IMR-90 (cell line): ENCODE data around the gene CCDC142.
A peak's percentile ranks its signal among the peaks of the same experiment; 100 is the strongest.

ENCODE experiments used
- CEBPB ChIP-seq: IDR thresholded peaks from 2 replicates; pipeline ENCODE4 v1.6.1; 2012; ENCODE audit warnings: low read depth, low read length, improper control_type of control experiment
- CTCF ChIP-seq: conservative IDR thresholded peaks from 2 replicates; pipeline ENCODE4 v1.5.1; 2012; ENCODE audit warnings: mild to moderate bottlenecking, low read depth, low read length, improper control_type of control experiment
- FOS ChIP-seq: fragments of 150-350 bp; IDR thresholded peaks from 2 replicates; pipeline ENCODE4 v1.6.1; 2016; ENCODE audit warnings: low read depth, low read length
- MAZ ChIP-seq: IDR thresholded peaks from 2 replicates; pipeline ENCODE4 v1.6.1; 2012; ENCODE audit warnings: low read depth, mild to moderate bottlenecking, low read length, improper control_type of control experiment, moderate library complexity, borderline replicate concordance
- MXI1 ChIP-seq: IDR thresholded peaks from 2 replicates; pipeline ENCODE4 v1.6.1; 2012; ENCODE audit warnings: low read depth, mild to moderate bottlenecking, low read length, moderate library complexity, borderline replicate concordance
- NFE2L2 ChIP-seq: fragments of 150-350 bp; IDR thresholded peaks from 2 replicates; pipeline ENCODE4 v1.6.1; 2016; ENCODE audit warnings: low read depth, mild to moderate bottlenecking, low read length
- POLR2A ChIP-seq: IDR thresholded peaks from 2 replicates; pipeline ENCODE4 v1.6.1; 2012; ENCODE audit warnings: mild to moderate bottlenecking, low read depth, low read length
- RAD21 ChIP-seq: IDR thresholded peaks from 2 replicates; pipeline ENCODE4 v1.6.1; 2012; ENCODE audit warnings: low read length, improper control_type of control experiment
- RCOR1 ChIP-seq: IDR thresholded peaks from 2 replicates; pipeline ENCODE4 v1.6.1; 2012; ENCODE audit warnings: mild to moderate bottlenecking, low read length, improper control_type of control experiment; ENCODE audit not compliant: insufficient replicate concordance

GRCh38 chr2:74440378-74441169 lies 42.2 kb downstream of the CCDC142 start:
- 0 out of 2 replicates have a peak, but pooled peaks have one; percentile 20 for TF ChIP-seq CTCF
- no peak for TF ChIP-seq RCOR1
- TF ChIP-seq CEBPB = no peak
- peak; percentile 42; the same call in 1 of the 2 replicates for TF ChIP-seq POLR2A
- TF ChIP-seq NFE2L2 = no peak
- peak; percentile 46; the same call in 1 of the 2 replicates for TF ChIP-seq MXI1
- no peak for TF ChIP-seq RAD21
- TF ChIP-seq MAZ = peak; percentile 42; the same call in 1 of the 2 replicates
- no peak for TF ChIP-seq FOS
